ENCODE results near the gene PYGM.

DNA sequence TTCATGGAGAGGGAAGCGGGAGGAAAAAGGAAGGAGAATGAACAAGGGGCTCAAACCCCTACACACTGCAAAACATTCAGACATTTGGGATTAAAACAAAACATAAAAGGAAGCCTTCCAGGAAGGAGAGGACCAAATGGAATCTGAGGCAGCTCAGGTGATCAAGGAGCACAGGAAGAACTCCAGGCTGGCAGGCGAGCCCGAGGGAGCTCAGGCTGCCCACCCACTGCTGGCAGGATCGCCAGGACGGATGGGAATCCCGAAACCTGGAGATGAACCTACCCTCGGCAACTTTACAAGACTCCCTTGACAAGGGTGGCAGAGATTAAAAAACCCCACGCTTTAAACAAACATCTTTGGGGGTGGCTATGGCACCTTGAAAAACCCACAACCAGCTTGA lies 5.0 kb upstream of the PYGM start:
- TF ChIP-seq, protein P1, sequence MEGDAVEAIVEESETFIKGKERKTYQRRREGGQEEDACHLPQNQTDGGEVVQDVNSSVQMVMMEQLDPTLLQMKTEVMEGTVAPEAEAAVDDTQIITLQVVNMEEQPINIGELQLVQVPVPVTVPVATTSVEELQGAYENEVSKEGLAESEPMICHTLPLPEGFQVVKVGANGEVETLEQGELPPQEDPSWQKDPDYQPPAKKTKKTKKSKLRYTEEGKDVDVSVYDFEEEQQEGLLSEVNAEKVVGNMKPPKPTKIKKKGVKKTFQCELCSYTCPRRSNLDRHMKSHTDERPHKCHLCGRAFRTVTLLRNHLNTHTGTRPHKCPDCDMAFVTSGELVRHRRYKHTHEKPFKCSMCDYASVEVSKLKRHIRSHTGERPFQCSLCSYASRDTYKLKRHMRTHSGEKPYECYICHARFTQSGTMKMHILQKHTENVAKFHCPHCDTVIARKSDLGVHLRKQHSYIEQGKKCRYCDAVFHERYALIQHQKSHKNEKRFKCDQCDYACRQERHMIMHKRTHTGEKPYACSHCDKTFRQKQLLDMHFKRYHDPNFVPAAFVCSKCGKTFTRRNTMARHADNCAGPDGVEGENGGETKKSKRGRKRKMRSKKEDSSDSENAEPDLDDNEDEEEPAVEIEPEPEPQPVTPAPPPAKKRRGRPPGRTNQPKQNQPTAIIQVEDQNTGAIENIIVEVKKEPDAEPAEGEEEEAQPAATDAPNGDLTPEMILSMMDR (conservative IDR thresholded peaks at IDR 0.05) = no peak
- TF ChIP-seq ZFX (IDR thresholded peaks at IDR 0.05) = no peak
